ENCODE measurements around the gene TMEM220.

Gene TMEM220

GRCh38 chr17:10745231-10745630, 15.4 kb upstream of the TMEM220 start:
- H3K4me3 ChIP-seq (ENCODE audit: low read length): no peak overlapping the region
- DNase-seq (ENCODE audit: low read depth): no peak
- TF ChIP-seq CTCF (conservative IDR thresholded peaks at IDR 0.05; ENCODE audit: low read depth, low read length): no peak

DNA sequence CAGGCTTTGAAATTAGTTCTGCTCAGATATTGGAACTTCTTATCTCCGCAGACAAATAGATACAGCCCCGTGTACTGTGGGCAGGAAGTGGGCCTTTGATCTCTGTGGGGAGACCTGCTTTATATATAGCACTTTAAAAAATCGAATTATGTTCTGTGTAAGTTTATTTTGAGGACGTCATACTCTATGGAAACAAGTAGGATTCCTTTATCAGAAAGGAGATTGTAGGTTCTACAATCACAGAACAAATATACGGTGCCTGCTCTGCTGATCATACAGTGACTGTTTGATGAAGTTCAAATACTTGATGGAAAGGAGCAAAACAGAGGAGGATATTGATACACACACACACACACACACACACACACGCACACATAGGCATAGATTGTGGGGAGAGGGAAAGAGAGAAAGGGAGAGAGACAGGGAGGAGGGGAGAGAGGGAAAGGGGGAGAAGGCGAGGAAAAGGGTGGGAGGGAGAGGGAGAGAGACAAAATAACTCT, 14.7 kb upstream of the TMEM220 start:
- TF ChIP-seq CTCF (conservative IDR thresholded peaks at IDR 0.05; ENCODE audit: low read depth, low read length): no peak
- no peak overlapping the region for H3K4me3 ChIP-seq (ENCODE audit: low read length)
- DNase-seq (ENCODE audit: low read depth): no peak

GRCh38 chr17:10743316-10744009, 13.6 kb upstream of the TMEM220 start:
- DNase-seq (ENCODE audit: low read depth): no peak
- no peak for TF ChIP-seq CTCF (conservative IDR thresholded peaks at IDR 0.05; ENCODE audit: low read depth, low read length)
- no peak overlapping the region for H3K4me3 ChIP-seq (ENCODE audit: low read length)

DNA sequence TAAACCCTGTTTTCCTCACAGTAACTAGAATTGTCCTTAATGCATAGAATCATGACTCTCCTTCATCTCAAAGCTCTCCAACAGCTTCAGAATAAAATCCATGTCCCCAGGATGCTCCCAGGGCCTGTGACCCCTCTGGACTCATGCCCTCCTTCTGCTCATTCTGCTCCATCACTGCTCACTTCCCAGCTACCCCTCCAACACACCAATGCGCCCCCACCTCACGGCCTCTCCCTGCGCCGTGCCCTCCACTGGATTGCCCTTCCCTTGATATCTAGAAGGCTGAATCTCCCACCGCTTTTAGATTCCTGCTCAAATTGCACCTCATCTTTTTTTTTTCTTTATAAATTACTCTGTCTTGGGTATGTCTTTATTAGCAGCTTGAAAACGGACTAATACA, 12.6 kb upstream of the TMEM220 start:
- TF ChIP-seq CTCF (conservative IDR thresholded peaks at IDR 0.05; ENCODE audit: low read depth, low read length): no peak
- DNase-seq (ENCODE audit: low read depth): no peak
- no peak overlapping the region for H3K4me3 ChIP-seq (ENCODE audit: low read length)

GRCh38 chr17:10741416-10742135, 11.8 kb upstream of the TMEM220 start:
- TF ChIP-seq CTCF (conservative IDR thresholded peaks at IDR 0.05; ENCODE audit: low read depth, low read length): no peak
- no peak overlapping the region for H3K4me3 ChIP-seq (ENCODE audit: low read length)
- no peak for DNase-seq (ENCODE audit: low read depth)

- DNase-seq (ENCODE audit: low read depth): no peak
Observed at GRCh38 chr17:10739386-10739785, 9.6 kb upstream of the TMEM220 start.

More at GRCh38 chr17:10739386-10739785, 9.6 kb upstream of the TMEM220 start:
- no peak overlapping the region for H3K4me3 ChIP-seq (ENCODE audit: low read length)
- no peak for TF ChIP-seq CTCF (conservative IDR thresholded peaks at IDR 0.05; ENCODE audit: low read depth, low read length)

Measured in retinal pigment epithelial cell (primary cell).